ENCODE results near the gene SLC19A2.
A peak's percentile ranks its signal among the peaks of the same experiment; 100 is the strongest.
"Not testable (repeated sequence)": the region's sequence is repeated elsewhere in the genome, so short reads cannot be mapped to it uniquely, and the experiment has no call there.

The SLC19A2 gene

GRCh38 chr1:169485431-169486280 is at the start of gene SLC19A2:
SLC19A2 (minus strand) TSS chr1:169485944; CDS start chr1:169485766, 178 bp downstream.
- peak; percentile 100 for DNase-seq
- Histone ChIP-seq H3K27ac (peak within 1 kb of the TSS; percentile 97 to 99), H3K4me1 (peaks cover 0 to 36% (median 19%) of the 10 kb centered on the region in 4 donors), H3K9me3 (no peaks in the 10 kb centered on the region), H3K36me3 (no peaks in the 10 kb centered on the region), H3K27me3 (no peaks in the 10 kb centered on the region), H3K4me3 (peak within 1 kb of the TSS; percentile 70 to 93)
- intact Hi-C loops (cut with DNase I; ENCODE audit: low total_unique reads) = loop anchor here (5.0 kb wide), 1 partner anchor 407 kb away; the partner anchor contains the start of gene SCYL3
- TF ChIP-seq CTCF (IDR thresholded peaks at IDR 0.05) = peak; percentile 20 to 37

- Histone ChIP-seq H3K4me3 (no peak overlapping the region), H3K27me3 (no peaks in the 10 kb centered on the region), H3K27ac (no peak overlapping the region), H3K9me3 (no peaks in the 10 kb centered on the region), H3K4me1 (no peaks in the 10 kb centered on the region), H3K36me3 (no peaks in the 10 kb centered on the region)
- DNase-seq = no peak
- TF ChIP-seq CTCF (IDR thresholded peaks at IDR 0.05) = no peak
- intact Hi-C loops (cut with DNase I; ENCODE audit: low total_unique reads) = no loop called here
Measured at GRCh38 chr1:169534653-169535052, 48.9 kb upstream of the SLC19A2 start.

GRCh38 chr1:169533528-169534190 is 47.9 kb upstream of the SLC19A2 start:
- H3K4me3 ChIP-seq; DNase-seq; H3K27ac ChIP-seq; H3K27me3 ChIP-seq; H3K9me3 ChIP-seq; H3K36me3 ChIP-seq; intact Hi-C loops (cut with DNase I; ENCODE audit: low total_unique reads); H3K4me1 ChIP-seq: not testable (repeated sequence)

- no peak overlapping the region for H3K27ac ChIP-seq
- peaks cover 0 to 7% (median 0%) of the 10 kb centered on the region in 4 donors for H3K4me1 ChIP-seq
- intact Hi-C loops (cut with DNase I; ENCODE audit: low total_unique reads) = no loop called here
- H3K4me3 ChIP-seq = no peak overlapping the region
- H3K9me3 ChIP-seq = no peaks in the 10 kb centered on the region
- no peaks in the 10 kb centered on the region for H3K36me3 ChIP-seq
- TF ChIP-seq CTCF (IDR thresholded peaks at IDR 0.05) = no peak
- no peak for DNase-seq
- H3K27me3 ChIP-seq = no peaks in the 10 kb centered on the region
Measured at GRCh38 chr1:169530448-169530847, 44.7 kb upstream of the SLC19A2 start.

GRCh38 chr1:169529068-169529642 is 43.4 kb upstream of the SLC19A2 start:
- intact Hi-C loops (cut with DNase I; ENCODE audit: low total_unique reads) = no loop called here
- peaks cover 0 to 7% (median 0%) of the 10 kb centered on the region in 4 donors for H3K4me1 ChIP-seq
- TF ChIP-seq CTCF (IDR thresholded peaks at IDR 0.05) = no peak
- no peaks in the 10 kb centered on the region for H3K9me3 ChIP-seq
- H3K27me3 ChIP-seq = no peaks in the 10 kb centered on the region
- H3K36me3 ChIP-seq = no peaks in the 10 kb centered on the region
- H3K4me3 ChIP-seq = no peak overlapping the region
- H3K27ac ChIP-seq = no peak overlapping the region
- no peak for DNase-seq
